T47D (cell line): ENCODE results near the gene TMEM72.
A peak's percentile ranks its signal among the peaks of the same experiment; 100 is the strongest.

Experiments
- DNase-seq, 2 experiments: peaks; one replicate each; pipeline versions ENCODE4 v3.0.0 to v3.0.0-alpha.2; 2011 to 2012; ENCODE audit warnings: low read depth in 1 of 2, low spot score in 1 of 2
- JUND ChIP-seq: IDR thresholded peaks from 2 replicates; pipeline ENCODE4 v1.6.1; 2012; ENCODE audit warnings: low read depth
- in situ Hi-C: cut with HindIII; loops from 2 replicates; pipeline ENCODE4 v1.10.0; 2016; ENCODE audit warnings: low sequenced_read_pairs, low pct_unique_long_range_greater_than_20kb

Gene TMEM72

GRCh38 chr10:44879531-44879899 is 31.6 kb upstream of the TMEM72 start:
- no peak for TF ChIP-seq JUND
- DNase-seq, result no peak
- in situ Hi-C loops, result no loop called here

GRCh38 chr10:44880090-44880715 is 30.9 kb upstream of the TMEM72 start:
- no peak for DNase-seq
- in situ Hi-C loops, result no loop called here
- no peak for TF ChIP-seq JUND

DNA sequence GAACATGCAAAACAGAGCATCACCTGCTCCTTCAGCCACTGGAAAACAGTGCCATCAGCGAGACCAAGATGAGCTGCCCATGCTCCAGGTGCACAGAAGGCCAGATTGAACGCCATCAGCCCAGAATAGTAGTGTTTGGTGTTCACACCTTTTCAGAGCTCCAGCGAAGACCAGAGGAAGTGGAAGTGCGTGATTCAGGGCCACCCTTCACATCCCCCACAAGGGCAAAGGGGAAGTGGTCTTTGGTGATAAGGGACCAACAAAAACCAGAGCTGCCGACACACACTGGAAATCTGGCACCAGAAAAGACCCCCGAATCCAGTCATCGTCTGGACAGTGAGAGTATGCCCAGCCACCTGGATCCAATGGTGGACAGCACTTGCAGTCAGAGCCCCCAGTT is 29.5 kb upstream of the TMEM72 start:
- no peak for DNase-seq
- in situ Hi-C loops, result no loop called here
- TF ChIP-seq JUND, result no peak

GRCh38 chr10:44882166-44882720 is 28.9 kb upstream of the TMEM72 start:
- no peak for TF ChIP-seq JUND

DNA sequence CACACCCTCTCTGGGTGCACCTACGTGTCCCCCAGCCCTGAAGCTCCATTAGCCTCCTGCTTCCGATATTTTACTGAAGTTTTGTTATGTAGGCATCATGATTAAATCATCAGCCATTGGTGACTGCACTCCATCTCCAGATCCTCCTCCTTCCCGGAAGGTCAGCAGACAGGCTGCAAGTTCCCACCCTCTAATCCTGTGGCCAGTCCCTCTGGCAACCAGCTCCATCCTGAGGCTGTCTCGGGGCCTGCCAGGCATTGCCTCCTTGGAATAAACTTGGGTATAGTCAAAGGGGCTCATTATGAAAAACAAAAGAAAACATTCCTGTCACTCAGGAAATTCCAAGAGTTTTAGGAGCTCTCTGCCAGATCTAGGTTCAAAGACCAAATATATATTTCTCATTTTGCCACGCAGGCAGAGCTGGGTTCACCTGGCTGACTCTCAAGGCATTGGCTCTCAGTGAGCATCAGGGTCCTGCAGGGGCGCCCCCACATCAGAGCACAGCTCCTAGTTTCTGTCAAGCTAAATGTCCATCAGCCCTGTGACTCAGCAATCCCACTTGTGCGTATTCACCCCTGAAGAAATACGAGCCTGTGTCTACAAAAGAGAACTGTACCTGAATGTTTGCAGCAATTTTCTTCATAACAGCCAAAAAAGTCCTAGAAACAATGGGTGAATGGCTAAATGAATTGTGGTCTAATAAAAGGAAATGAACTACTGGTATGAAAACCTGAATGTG is 27.4 kb upstream of the TMEM72 start:
- in situ Hi-C loops, result no loop called here
- no peak for DNase-seq
- no peak for TF ChIP-seq JUND

More at GRCh38 chr10:44882166-44882720, 28.9 kb upstream of the TMEM72 start:
- in situ Hi-C loops, result no loop called here
- peak in 1 of 2 experiments; percentile 27 for DNase-seq

DNA sequence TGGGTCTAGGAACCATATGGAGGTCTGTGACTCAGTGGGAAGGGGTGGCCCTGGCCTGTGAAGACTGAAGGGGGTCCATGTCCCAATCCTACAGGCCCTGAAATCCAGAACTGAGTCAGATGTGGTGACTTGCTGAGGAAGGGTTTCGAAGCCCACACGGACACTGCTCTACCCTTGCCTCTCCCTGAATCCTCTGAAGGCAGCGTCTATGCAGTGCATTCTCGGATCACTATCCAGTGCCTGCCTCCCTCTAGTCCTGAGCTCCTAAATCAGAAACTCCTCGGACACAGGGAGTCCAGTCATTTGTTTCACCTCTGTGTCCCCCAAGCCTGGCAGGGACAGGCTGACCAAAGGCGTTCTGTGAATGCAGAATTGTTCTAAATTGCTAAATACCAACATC is 25.4 kb upstream of the TMEM72 start:
- in situ Hi-C loops, result no loop called here

DNA sequence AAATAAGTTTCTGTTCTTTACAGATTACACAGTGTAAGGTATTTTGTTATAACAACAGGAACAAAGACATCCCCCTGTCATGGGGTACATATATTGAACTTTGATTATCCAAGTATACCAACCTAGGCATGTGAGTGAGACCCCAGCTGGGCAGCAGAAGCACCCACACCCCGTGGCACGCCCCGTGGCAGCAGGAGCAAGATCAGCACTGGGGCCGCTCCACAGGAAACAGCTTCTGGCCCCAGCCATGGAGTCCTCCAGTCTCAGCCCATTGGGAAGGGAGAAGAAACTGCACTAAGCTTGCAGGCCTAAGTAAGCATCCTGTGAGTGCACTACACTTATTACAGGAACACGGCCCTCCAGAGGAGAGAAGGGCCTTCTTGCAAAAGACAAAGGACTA is 24.2 kb upstream of the TMEM72 start:
- no peak for TF ChIP-seq JUND
- in situ Hi-C loops, result no loop called here
- DNase-seq, result no peak

More for the DNA sequence above, 25.4 kb upstream of the TMEM72 start:
- no peak for DNase-seq
- no peak for TF ChIP-seq JUND

DNA sequence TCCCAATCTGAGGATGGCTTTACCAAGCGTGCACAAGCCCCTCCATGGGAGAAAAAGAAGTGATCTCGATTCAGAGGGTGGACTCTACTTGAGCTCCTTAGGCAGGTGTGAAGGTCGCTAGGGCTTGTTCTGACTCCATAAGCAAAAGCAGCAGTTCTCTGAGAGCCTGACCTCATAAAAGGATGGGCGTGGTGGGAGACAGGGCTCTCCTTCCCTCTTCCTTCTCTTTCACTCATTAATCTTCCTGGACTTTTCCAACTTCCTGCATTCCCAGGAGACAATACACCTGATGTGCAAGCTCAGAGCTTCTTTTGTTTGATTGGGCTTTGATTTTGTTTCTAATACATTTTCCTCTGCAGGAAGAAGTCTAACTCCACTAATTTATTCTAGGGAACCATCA is 22.3 kb upstream of the TMEM72 start:
- in situ Hi-C loops, result no loop called here
- no peak for TF ChIP-seq JUND
- DNase-seq, result no peak

DNA sequence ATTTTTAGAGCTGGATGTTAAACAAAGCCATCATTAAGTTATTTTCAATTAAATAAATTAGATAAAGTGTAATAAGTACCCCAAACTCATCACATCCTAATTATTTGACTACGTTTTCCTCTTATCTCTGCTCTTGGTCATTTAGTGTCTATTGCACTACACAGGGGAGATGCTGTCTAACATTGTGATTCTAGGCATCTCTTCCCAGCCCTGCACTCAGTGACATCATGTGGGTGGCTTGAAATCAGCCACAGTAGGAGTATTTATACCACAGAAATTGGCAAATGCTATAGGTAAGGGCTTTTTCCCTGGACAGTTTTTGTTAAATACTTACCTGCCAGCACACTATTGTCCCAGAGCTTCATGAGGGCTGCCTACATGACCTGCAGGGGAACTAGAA is 21.3 kb upstream of the TMEM72 start:
- TF ChIP-seq JUND, result no peak
- in situ Hi-C loops, result no loop called here

DNA sequence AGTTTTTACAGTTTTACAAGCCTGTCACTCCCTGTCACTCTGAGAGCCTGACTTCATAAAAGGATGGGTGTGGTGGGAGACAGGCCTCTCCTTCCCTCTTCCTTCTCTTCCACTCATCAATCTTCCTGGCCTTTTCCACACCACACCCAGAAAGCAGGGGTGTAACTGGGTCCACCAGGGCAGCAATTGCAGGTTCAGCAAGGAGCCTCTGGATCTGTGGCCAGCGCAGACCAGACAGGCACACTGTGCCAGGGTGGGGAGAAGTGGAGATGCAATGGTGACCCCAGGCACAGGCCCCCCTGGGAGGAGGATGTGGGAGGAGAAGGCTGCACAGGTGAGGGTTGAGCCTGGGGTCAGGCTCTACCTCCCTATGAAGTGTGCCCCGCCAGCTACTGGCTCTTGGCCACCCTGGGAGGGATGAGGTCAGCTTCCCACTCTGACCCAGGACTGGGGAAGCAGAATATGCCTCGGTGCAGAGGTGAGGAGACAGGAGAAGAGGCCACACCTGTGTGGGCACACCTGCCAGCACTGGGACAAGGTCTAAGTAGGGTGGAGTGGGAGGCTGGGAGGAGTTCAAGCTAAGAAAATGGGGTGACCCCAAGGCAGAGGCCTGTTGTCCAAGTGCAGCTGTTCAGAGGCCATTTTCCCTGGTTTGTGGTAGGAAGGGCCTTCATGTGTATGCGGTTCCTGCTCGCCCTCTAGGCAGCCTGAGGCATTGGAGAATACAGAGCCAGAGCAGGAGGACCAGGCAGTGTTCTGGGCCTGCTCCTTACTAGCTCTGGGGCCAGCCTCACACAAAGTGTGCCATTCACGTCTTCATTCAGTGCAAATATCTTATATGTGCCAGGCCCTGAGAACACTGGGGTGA is 20.2 kb upstream of the TMEM72 start:
- in situ Hi-C loops, result no loop called here
- no peak for DNase-seq

More for the DNA sequence above, 21.3 kb upstream of the TMEM72 start:
- no peak for DNase-seq

GRCh38 chr10:44891721-44892120 is 19.4 kb upstream of the TMEM72 start:
- in situ Hi-C loops, result no loop called here
- DNase-seq, result no peak
- TF ChIP-seq JUND, result no peak

More for the DNA sequence above, 20.2 kb upstream of the TMEM72 start:
- no peak for TF ChIP-seq JUND

DNA sequence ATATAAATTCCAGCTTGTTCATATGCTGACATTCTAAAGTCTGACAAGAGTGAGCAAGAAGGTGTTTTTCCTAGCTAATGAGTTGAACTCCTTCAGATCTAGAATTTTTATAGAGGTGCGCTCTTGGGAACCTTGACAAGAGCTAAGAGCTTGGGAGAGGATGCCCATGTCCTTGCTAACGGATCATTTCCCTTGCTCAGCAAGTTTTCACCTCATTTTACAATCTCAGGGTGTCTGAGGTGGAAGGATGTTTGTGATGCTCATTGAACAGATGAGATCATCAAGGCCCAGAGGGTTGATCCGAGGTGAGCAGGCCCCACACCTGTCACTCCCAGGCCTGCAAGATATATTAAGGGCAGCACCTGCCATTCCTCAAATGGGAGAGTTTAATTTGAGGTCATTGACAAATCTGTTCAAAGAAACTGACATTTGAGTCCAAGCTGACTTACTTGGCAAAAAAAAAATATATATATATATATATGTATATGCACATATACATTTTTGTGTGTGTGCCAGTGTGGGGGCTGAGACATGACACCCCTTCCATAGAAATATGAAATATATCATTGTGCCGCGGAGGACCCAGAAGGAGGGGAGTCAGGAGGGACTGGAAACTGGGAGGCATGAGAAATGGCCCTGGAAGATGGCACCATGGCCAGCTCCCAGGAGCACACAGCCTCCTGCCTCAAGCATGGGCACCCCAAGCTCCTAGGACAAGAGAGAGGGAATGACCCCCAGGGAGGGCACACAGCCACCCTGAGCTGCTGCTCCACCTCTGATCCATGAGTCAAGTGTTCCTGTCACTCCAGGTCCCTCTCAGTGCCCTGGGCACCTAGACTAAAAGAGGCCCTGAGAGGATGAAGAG is 17.3 kb upstream of the TMEM72 start:
- DNase-seq, result no peak
- no peak for TF ChIP-seq JUND
- in situ Hi-C loops, result no loop called here
